GM23338 (cell line): ENCODE data around the gene PRAC2.

Experiments
- CREB1 ChIP-seq: fragments of 250-450 bp; sonication (Bioruptor Pico); IDR thresholded peaks from 2 replicates; pipeline ENCODE4 v1.5.0; 2020; ENCODE audit warnings: low read depth, mild to moderate bottlenecking, moderate library complexity
- CTCF ChIP-seq, 2 experiments: fragments of 200-600 bp in 1 of 2; sonication (generic) in 1 of 2; conservative IDR thresholded peaks; 2 replicates each; pipeline versions ENCODE4 v1.5.1 to v1.6.1; 2016 to 2017; ENCODE audit warnings: antibody characterized with exemption in 2 of 2, low read depth in 2 of 2, mild to moderate bottlenecking in 2 of 2, moderate library complexity in 1 of 2
- EZH2 ChIP-seq: fragments of 200-600 bp; sonication (generic); IDR thresholded peaks from one replicate; pipeline ENCODE4 v1.8.0; 2017; ENCODE audit warnings: antibody characterized with exemption, mild to moderate bottlenecking, low read depth; ENCODE audit not compliant: unreplicated experiment
- EZH2phosphoT487 ChIP-seq: fragments of 200-600 bp; sonication (generic); IDR thresholded peaks from one replicate; pipeline ENCODE4 v1.8.1; 2018; ENCODE audit warnings: antibody characterized with exemption; ENCODE audit not compliant: unreplicated experiment
- JUNB ChIP-seq: IDR thresholded peaks from one replicate; pipeline ENCODE4 v1.6.1; 2016; ENCODE audit warnings: antibody characterized with exemption; ENCODE audit not compliant: unreplicated experiment
- POLR2AphosphoS5 ChIP-seq: IDR thresholded peaks from 2 replicates; pipeline ENCODE4 v1.6.1; 2016; ENCODE audit warnings: antibody characterized with exemption, low read depth
- ZNF331 ChIP-seq: fragments of 250-450 bp; sonication (Bioruptor Pico); IDR thresholded peaks from 2 replicates; pipeline ENCODE4 v1.5.0; 2020; ENCODE audit warnings: low read depth, mild to moderate bottlenecking, moderate library complexity
- TF ChIP-seq, protein P1 (sequence below): IDR thresholded peaks from one replicate; pipeline ENCODE4 v1.6.1; 2018; ENCODE audit warnings: antibody characterized with exemption; ENCODE audit not compliant: unreplicated experiment

DNA sequence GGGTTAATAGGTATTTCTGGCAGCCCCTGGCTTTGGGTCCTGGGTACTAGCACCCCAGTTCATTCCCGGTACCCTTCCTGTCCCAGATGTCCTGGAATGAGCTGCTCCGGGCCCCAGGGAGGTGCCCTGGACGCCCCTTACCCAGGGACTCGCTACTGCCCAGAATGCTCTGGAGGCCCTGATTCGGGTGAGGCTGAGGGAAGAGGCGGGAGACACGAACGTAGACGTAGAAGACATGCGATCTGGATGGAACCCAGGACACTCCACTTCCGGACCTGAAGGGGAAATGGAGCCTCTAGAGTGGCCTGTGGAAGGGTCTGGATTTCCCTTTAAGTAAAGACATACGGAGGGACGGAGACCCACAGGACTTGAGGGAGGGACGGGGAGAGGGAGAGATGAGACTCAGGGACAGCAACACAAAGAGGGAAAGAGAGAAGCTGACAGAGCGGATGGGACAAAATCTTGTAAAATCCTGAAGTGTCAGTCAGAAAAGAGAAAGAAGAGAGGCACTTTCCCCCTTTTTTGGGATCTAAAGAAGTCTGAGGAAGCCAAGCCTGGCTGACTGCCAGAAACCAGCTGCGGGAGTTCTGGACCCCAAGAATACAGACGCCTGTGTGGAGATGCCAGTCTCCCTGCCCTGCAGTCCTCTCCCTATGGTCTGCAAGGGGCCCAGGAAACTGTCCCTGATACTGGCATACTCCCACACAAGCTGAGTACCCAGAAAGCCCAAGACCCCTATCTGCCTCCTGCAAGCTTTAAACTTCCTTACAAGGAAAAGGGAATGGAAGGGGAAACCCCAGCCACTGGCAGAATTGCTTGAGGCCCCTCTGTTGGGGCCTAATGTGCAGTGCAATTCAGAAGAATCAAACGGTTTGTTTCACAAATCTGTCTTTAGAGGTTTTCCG lies 6.6 kb downstream of the PRAC2 start:
- peak; percentile 89 for TF ChIP-seq EZH2
- TF ChIP-seq CTCF (conservative IDR thresholded peaks at IDR 0.05; ENCODE audit: low read depth in 2 of 2), result no peak
- TF ChIP-seq, protein P1, sequence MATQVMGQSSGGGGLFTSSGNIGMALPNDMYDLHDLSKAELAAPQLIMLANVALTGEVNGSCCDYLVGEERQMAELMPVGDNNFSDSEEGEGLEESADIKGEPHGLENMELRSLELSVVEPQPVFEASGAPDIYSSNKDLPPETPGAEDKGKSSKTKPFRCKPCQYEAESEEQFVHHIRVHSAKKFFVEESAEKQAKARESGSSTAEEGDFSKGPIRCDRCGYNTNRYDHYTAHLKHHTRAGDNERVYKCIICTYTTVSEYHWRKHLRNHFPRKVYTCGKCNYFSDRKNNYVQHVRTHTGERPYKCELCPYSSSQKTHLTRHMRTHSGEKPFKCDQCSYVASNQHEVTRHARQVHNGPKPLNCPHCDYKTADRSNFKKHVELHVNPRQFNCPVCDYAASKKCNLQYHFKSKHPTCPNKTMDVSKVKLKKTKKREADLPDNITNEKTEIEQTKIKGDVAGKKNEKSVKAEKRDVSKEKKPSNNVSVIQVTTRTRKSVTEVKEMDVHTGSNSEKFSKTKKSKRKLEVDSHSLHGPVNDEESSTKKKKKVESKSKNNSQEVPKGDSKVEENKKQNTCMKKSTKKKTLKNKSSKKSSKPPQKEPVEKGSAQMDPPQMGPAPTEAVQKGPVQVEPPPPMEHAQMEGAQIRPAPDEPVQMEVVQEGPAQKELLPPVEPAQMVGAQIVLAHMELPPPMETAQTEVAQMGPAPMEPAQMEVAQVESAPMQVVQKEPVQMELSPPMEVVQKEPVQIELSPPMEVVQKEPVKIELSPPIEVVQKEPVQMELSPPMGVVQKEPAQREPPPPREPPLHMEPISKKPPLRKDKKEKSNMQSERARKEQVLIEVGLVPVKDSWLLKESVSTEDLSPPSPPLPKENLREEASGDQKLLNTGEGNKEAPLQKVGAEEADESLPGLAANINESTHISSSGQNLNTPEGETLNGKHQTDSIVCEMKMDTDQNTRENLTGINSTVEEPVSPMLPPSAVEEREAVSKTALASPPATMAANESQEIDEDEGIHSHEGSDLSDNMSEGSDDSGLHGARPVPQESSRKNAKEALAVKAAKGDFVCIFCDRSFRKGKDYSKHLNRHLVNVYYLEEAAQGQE, result no peak
- TF ChIP-seq CREB1 (CRISPR knock-in tag), result no peak
- TF ChIP-seq POLR2AphosphoS5, result no peak
- no peak for TF ChIP-seq JUNB
- no peak for TF ChIP-seq EZH2phosphoT487
- TF ChIP-seq ZNF331 (CRISPR knock-in tag), result no peak
